Adrenal gland (tissue), 12 donors: ENCODE measurements around the gene KCNMA1. TPM values are rescaled to one million over a fixed set of nuclear protein-coding genes. Genes with fewer than 3 reads are reported as not detected.
"Not testable (repeated sequence)": the region's sequence is repeated elsewhere in the genome, so short reads cannot be mapped to it uniquely, and the experiment has no call there.

Experiments used
- DNase-seq, 7 donors: peaks; one replicate each; pipeline ENCODE4 v3.0.0-alpha.2; 2019 to 2020
- H3K27ac ChIP-seq, 5 donors: fragments of 200-600 bp; sonication (generic) in 4 of 5; 1 replicate in 3 of 5; 2 replicates in 2 of 5; pipeline versions ENCODE4 v1.5.1 to v1.8.0; 2016 to 2020; ENCODE audit warnings: mild to moderate bottlenecking in 1 of 5
- H3K27me3 ChIP-seq: fragments of 200-600 bp; 2 replicates; pipeline ENCODE4 v1.8.0; 2021
- H3K36me3 ChIP-seq, 2 donors: fragments of 200-600 bp; replicated peaks in 1 of 2; 1 replicate in 1 of 2; 2 replicates in 1 of 2; pipeline versions ENCODE4 v1.5.1 to v1.8.0; 2018 to 2022
- H3K4me1 ChIP-seq, 2 donors: fragments of 200-600 bp; replicated peaks in 1 of 2; 1 replicate in 1 of 2; 2 replicates in 1 of 2; pipeline versions ENCODE4 v1.5.1 to v1.8.0; 2018 to 2021
- H3K4me3 ChIP-seq, 4 donors: fragments of 200-600 bp; sonication (generic) in 3 of 4; one replicate each; pipeline ENCODE4 v1.5.1; 2016 to 2018
- H3K9me3 ChIP-seq, 3 donors: fragments of 200-600 bp; sonication (generic) in 1 of 3; replicated peaks in 1 of 3; 1 replicate in 2 of 3; 2 replicates in 1 of 3; pipeline versions ENCODE4 v1.5.1 to v1.8.0; 2016 to 2021
- CTCF ChIP-seq, 6 experiments: fragments of 450-650 bp in 4 of 6; fragments of 200-600 bp in 2 of 6; sonication (generic) in 1 of 6; IDR thresholded peaks; 1 replicate in 5 of 6; 2 replicates in 1 of 6; pipeline versions ENCODE4 v1.5.1 to v1.8.0; 2016 to 2021; ENCODE audit warnings: antibody characterized with exemption in 6 of 6, mild to moderate bottlenecking in 2 of 6, moderate library complexity in 1 of 6
- POLR2A ChIP-seq, 2 donors: fragments of 450-650 bp; IDR thresholded peaks; one replicate each; pipeline ENCODE4 v1.6.1; 2017; ENCODE audit warnings: antibody characterized with exemption in 2 of 2, mild to moderate bottlenecking in 2 of 2, moderate library complexity in 1 of 2
- WGBS, 4 donors: extraction: QIAGEN DNeasy Blood & Tissue Kit in 2 of 4; methylation state at CpG; one replicate each; pipeline versions ENCODE4 v1.1.5 to v1.1.7; 2013 to 2017; 5-methylcytosine and 5-hydroxymethylcytosine counted together
- intact Hi-C, 2 donors: fragments of 100-400 bp; cut with DNase I; formaldehyde crosslinking; loops; one replicate each; pipeline versions ENCODE4 v1.14.1 to v1.15.0; 2022 to 2023
- polyA plus RNA-seq, 3 donors: library from polyadenylated mRNA; stranded (reverse); fragments of 200-250 nt in 2 of 3; fragments of 350-450 nt in 1 of 3; fragmentation: Illumina TruSeq in 1 of 3; extraction: RNeasy Lipid Tissue Mini Kit (QIAGEN cat#74804) in 1 of 3; gene quantifications; one replicate each; pipeline ENCODE4 v1.2.3, GENCODE V29; 2013 to 2014
- total RNA-seq, 9 donors: library from RNA; depleted of rRNA in 4 of 9; stranded (reverse); fragments of >200 nt in 4 of 9; fragments of 120-200 nt in 1 of 9; fragmentation: NEBNext Ultra II Directional in 1 of 9; extraction: Animal tissue kit (Norgen Biotek cat#: 25700) in 1 of 9; gene quantifications; one replicate each; pipeline versions ENCODE4 v1.1.0 to v1.2.4, GENCODE V29; 2013 to 2023
- donor health status: healthy with polysubstance abuse.
- donor health status: Bipolar disorder and iron deficiency.
- donor health status: DM: yes; HTN: yes; CAD: no.
- donor health status: DM: no; HTN: no; CAD: no.
- donor health status: DM: no; HTN: no; CAD: no.
- donor health status: DM: yes; HTN: yes; CAD: no.

Gene KCNMA1
- total and polyA plus RNA-seq, 12 donors = 6.4 to 37.7 (median 13.4) TPM

DNA sequence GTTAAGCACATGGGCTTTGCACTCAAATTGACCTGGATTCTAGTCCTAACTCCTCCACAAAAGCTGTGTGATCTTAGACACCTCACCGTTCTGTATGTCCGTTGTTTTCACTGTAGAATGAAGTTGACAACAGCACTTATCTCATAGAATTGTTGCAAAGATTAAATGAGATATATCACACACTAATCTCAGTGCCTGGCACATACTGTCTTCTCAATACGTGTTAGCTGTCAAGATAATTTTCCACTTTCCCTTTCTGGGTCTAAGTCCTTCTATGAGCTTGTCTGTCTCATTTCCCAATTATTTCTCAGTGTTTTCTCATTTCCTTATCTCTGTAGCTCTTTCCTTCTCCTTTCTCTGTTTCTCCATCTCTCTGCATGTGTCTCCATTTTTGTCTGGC, 296.6 kb downstream of the KCNMA1 start:
- 65 to 80% (median 72%) methylated on average over 3 of the region's 3 CpGs for WGBS, 4 donors
- no peak overlapping the region for H3K4me3 ChIP-seq
- TF ChIP-seq CTCF (IDR thresholded peaks at IDR 0.05) = no peak
- no peak for TF ChIP-seq POLR2A (IDR thresholded peaks at IDR 0.05)
- no peaks in the 10 kb centered on the region for H3K36me3 ChIP-seq
- intact Hi-C loops = no loop called here
- no peaks in the 10 kb centered on the region for H3K4me1 ChIP-seq
- no peak for DNase-seq
- H3K9me3 ChIP-seq = no peaks in the 10 kb centered on the region
- no peaks in the 10 kb centered on the region for H3K27me3 ChIP-seq
- no peak overlapping the region for H3K27ac ChIP-seq

DNA sequence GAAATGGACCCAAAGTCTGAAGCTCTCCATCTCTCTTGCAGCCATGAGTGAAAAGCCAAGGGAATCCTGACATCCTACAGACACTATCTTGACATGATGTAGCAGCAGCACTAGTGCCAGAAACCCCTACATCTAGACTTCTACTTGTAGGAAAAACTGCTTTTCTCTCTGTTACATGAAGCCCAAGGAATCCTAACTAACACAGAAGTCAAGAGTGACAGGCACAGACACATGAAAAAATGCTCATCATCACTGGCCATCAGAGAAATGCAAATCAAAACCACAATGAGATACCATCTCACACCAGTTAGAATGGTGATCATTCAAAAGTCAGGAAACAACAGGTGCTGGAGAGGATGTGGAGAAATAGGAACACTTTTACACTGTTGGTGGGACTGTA, 297.7 kb downstream of the KCNMA1 start:
- intact Hi-C loops, H3K36me3 ChIP-seq, H3K9me3 ChIP-seq, DNase-seq, H3K27ac ChIP-seq, H3K4me3 ChIP-seq, H3K27me3 ChIP-seq, H3K4me1 ChIP-seq: not testable (repeated sequence)

GRCh38 chr10:77339166-77339565, 298.4 kb downstream of the KCNMA1 start:
- Histone ChIP-seq H3K4me3 (no peak overlapping the region), H3K27ac (no peak overlapping the region), H3K9me3 (no peaks in the 10 kb centered on the region), H3K27me3 (no peaks in the 10 kb centered on the region), H3K4me1 (no peaks in the 10 kb centered on the region), H3K36me3 (no peaks in the 10 kb centered on the region)
- WGBS, 4 donors = 71 to 94% (median 90%) methylated on average over 1 of the region's 1 CpG
- DNase-seq = no peak
- intact Hi-C loops = no loop called here
- TF ChIP-seq POLR2A (IDR thresholded peaks at IDR 0.05) (no peak), CTCF (IDR thresholded peaks at IDR 0.05) (no peak)

DNA sequence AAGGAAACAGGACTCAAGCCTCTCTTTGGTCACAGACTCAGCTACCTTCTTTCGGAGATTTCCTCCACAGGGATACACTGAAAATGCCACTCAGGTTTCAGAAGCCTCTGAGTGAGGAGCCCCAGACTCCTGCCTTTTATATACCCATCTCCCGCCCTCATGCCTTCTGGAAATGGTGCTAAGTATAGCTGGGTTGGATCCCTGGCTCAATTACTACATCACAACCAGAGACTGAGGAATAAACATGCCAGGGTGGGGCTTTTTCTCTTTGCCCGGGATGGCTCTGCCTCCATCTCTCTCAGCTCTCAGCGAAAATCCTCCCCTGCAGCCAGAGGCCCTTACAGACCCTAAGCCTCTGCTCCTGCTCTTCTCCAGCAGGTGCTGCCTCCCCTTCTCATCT, 299.5 kb downstream of the KCNMA1 start:
- DNase-seq = no peak
- no peak overlapping the region for H3K4me3 ChIP-seq
- no peaks in the 10 kb centered on the region for H3K27me3 ChIP-seq
- no peaks in the 10 kb centered on the region for H3K9me3 ChIP-seq
- H3K36me3 ChIP-seq = no peaks in the 10 kb centered on the region
- no peak overlapping the region for H3K27ac ChIP-seq
- TF ChIP-seq POLR2A (IDR thresholded peaks at IDR 0.05) (no peak), CTCF (IDR thresholded peaks at IDR 0.05) (no peak)
- intact Hi-C loops = no loop called here
- no peaks in the 10 kb centered on the region for H3K4me1 ChIP-seq
- 81 to 92% (median 83%) methylated on average over 4 of the region's 4 CpGs for WGBS, 4 donors

- TF ChIP-seq CTCF (IDR thresholded peaks at IDR 0.05) (no peak), POLR2A (IDR thresholded peaks at IDR 0.05) (no peak)
- WGBS, 4 donors = 85 to 96% (median 88%) methylated on average over 2 of the region's 2 CpGs
- no peaks in the 10 kb centered on the region for H3K9me3 ChIP-seq
- no peak for DNase-seq
- H3K4me1 ChIP-seq = no peaks in the 10 kb centered on the region
- no peaks in the 10 kb centered on the region for H3K27me3 ChIP-seq
- intact Hi-C loops = no loop called here
- H3K36me3 ChIP-seq = no peaks in the 10 kb centered on the region
- H3K27ac ChIP-seq = no peak overlapping the region
- no peak overlapping the region for H3K4me3 ChIP-seq
These were observed 303.1 kb downstream of the KCNMA1 start for GRCh38 chr10:77334501-77334900.
